HCT116 (cell line): ENCODE results near the gene AGBL1. TPM values are rescaled to one million over a fixed set of nuclear protein-coding genes. Genes with fewer than 3 reads are reported as not detected.

Experiments used
- ATAC-seq: fragments of 200-7000 bp; cut with Tn5 transposase; 2 replicates; pipeline ENCODE4 v1.9.1; 2020; ENCODE audit warnings: mild to moderate bottlenecking, moderate library complexity
- BruUV-seq: library from RNA; stranded (reverse); fragments of 400-500 nt; replicated peaks from 2 replicates; lab custom pipeline; 2021; lab: Mats Ljungman, UMichigan
- CTCF ChIA-PET: fragments of 300-600 bp; sonication (Branson Sonifier 250); formaldehyde crosslinking; loops from one replicate; lab custom pipeline; 2021; ENCODE audit warnings: antibody characterized with exemption; lab: Charles Lee
- POLR2A ChIA-PET: fragments of 300-600, 350-600 bp; sonication (Branson Sonifier 250); formaldehyde crosslinking; loops from one replicate; lab custom pipeline; 2021; ENCODE audit warnings: antibody characterized with exemption; lab: Charles Lee
- RAD21 ChIA-PET, 2 experiments: fragments of 300-600 bp; sonication (Branson Sonifier 250); formaldehyde crosslinking; loops; one replicate each; lab custom pipeline; 2023; ENCODE audit warnings: low total read pairs in 2 of 2; ENCODE audit not compliant: uncharacterized antibody in 2 of 2, unreplicated experiment in 2 of 2, low non-redundant PET in 1 of 2; lab: Charles Lee
- DNase-seq: peaks from one replicate; pipeline ENCODE4 v3.0.0-alpha.2; 2010; ENCODE audit warnings: low read depth, low spot score
- H2AFZ ChIP-seq: fragments of 200-600 bp; shearing (Covaris generic), sonication (generic); 2 replicates; pipeline ENCODE4 v1.6.1; 2017; ENCODE audit warnings: low read depth, mixed run types, mixed read lengths, antibody characterized with exemption, low read length; ENCODE audit not compliant: poor library complexity, severe bottlenecking
- H3K27ac ChIP-seq: 2 replicates; pipeline ENCODE4 v1.5.1; 2012; ENCODE audit warnings: low read depth, low read length
- H3K27me3 ChIP-seq: fragments of 200-600 bp; sonication (generic); 2 replicates; pipeline ENCODE4 v1.6.1; 2016; ENCODE audit warnings: mixed run types, low read length, mixed read lengths; ENCODE audit not compliant: insufficient read depth
- H3K36me3 ChIP-seq, 2 experiments: fragments of 200-500 bp in 1 of 2; fragments of 200-600 bp in 1 of 2; sonication (Bioruptor generic) in 1 of 2; sonication (generic) in 1 of 2; 2 replicates each; pipeline versions ENCODE4 v1.5.1 to v1.6.1; 2014 to 2016; ENCODE audit warnings: low read length in 2 of 2, inconsistent platforms in 1 of 2, mixed read lengths in 1 of 2, mixed run types in 1 of 2; ENCODE audit not compliant: insufficient read depth in 2 of 2, control insufficient read depth in 1 of 2
- H3K4me1 ChIP-seq, 2 experiments: fragments of 200-600 bp in 1 of 2; sonication (generic) in 1 of 2; 2 replicates each; pipeline versions ENCODE4 v1.5.1 to v1.6.1; 2012 to 2017; ENCODE audit warnings: low read length in 2 of 2, inconsistent platforms in 1 of 2, mild to moderate bottlenecking in 1 of 2, mixed read lengths in 1 of 2, mixed run types in 1 of 2, moderate library complexity in 1 of 2; ENCODE audit not compliant: insufficient read depth in 2 of 2, control insufficient read depth in 1 of 2
- H3K4me2 ChIP-seq: fragments of 200-600 bp; sonication (generic); 2 replicates; pipeline ENCODE4 v1.6.1; 2017; ENCODE audit warnings: mixed run types, low read length, mixed read lengths
- H3K4me3 ChIP-seq, 2 experiments: fragments of 200-600 bp in 1 of 2; sonication (generic) in 1 of 2; replicated peaks in 1 of 2; 2 replicates each; pipeline ENCODE4 v1.5.1; 2011 to 2016; ENCODE audit warnings: low read length in 2 of 2, control low read depth in 1 of 2, low read depth in 1 of 2, mild to moderate bottlenecking in 1 of 2, mixed read lengths in 1 of 2, mixed run types in 1 of 2
- H3K79me2 ChIP-seq: fragments of 200-600 bp; sonication (generic); 2 replicates; pipeline ENCODE4 v1.6.1; 2017; ENCODE audit warnings: mild to moderate bottlenecking, mixed run types, low read length, moderate library complexity, mixed read lengths; ENCODE audit not compliant: insufficient read depth
- H3K9ac ChIP-seq: fragments of 200-600 bp; sonication (generic); 2 replicates; pipeline ENCODE4 v1.6.1; 2016; ENCODE audit warnings: low read length, mixed read lengths
- H3K9me2 ChIP-seq: fragments of 200-600 bp; sonication (generic), shearing (Covaris generic); 2 replicates; pipeline ENCODE4 v1.6.1; 2017; ENCODE audit warnings: mixed run types, mild to moderate bottlenecking, moderate library complexity; ENCODE audit not compliant: insufficient read depth
- H3K9me3 ChIP-seq, 2 experiments: fragments of 200-500 bp in 1 of 2; fragments of 200-600 bp in 1 of 2; sonication (Bioruptor generic) in 1 of 2; sonication (generic) in 1 of 2; 2 replicates each; pipeline ENCODE4 v1.6.1; 2014 to 2017; ENCODE audit warnings: low read length in 2 of 2, mixed read lengths in 2 of 2, inconsistent platforms in 1 of 2, low read depth in 1 of 2, mild to moderate bottlenecking in 1 of 2, mixed run types in 1 of 2, moderate library complexity in 1 of 2; ENCODE audit not compliant: control insufficient read depth in 1 of 2, insufficient read depth in 1 of 2
- H4K20me1 ChIP-seq: fragments of 200-600 bp; sonication (generic), shearing (Covaris generic); 2 replicates; pipeline ENCODE4 v1.6.1; 2017; ENCODE audit warnings: mixed run types, mild to moderate bottlenecking, moderate library complexity; ENCODE audit not compliant: insufficient read depth
- CBX3 ChIP-seq: IDR thresholded peaks from 2 replicates; pipeline ENCODE4 v1.6.1; 2012; ENCODE audit warnings: low read depth
- EGR1 ChIP-seq: IDR thresholded peaks from 2 replicates; pipeline ENCODE4 v1.6.1; 2012; ENCODE audit warnings: low read depth
- ELF1 ChIP-seq: IDR thresholded peaks from 2 replicates; pipeline ENCODE4 v1.6.1; 2012; ENCODE audit warnings: low read depth, borderline replicate concordance
- EZH2phosphoT487 ChIP-seq: fragments of 200-600 bp; IDR thresholded peaks from 2 replicates; pipeline ENCODE4 v1.6.1; 2018; ENCODE audit warnings: antibody characterized with exemption, borderline replicate concordance
- FOSL1 ChIP-seq: IDR thresholded peaks from 2 replicates; pipeline ENCODE4 v1.6.1; 2012; ENCODE audit warnings: low read depth
- POLR2A ChIP-seq: IDR thresholded peaks from 2 replicates; pipeline ENCODE4 v1.7.0; 2011; ENCODE audit warnings: borderline replicate concordance; ENCODE audit not compliant: insufficient read depth, insufficient read length; ENCODE audit errors: extremely low read depth
- SIN3A ChIP-seq: IDR thresholded peaks from 2 replicates; pipeline ENCODE4 v1.6.1; 2012; ENCODE audit warnings: low read depth
- SRF ChIP-seq: IDR thresholded peaks from 2 replicates; pipeline ENCODE4 v1.6.1; 2012; ENCODE audit warnings: low read depth
- intact Hi-C: fragments of 100-400 bp; cut with micrococcal nuclease; formaldehyde crosslinking; loops from 2 replicates; pipeline ENCODE4 v1.10.0; 2022
- total RNA-seq: library from RNA; stranded (reverse); gene quantifications from one replicate; pipeline ENCODE4 v1.2.1, GENCODE V29; 2021; ENCODE audit not compliant: unreplicated experiment
- TF ChIP-seq, protein P1 (sequence below): IDR thresholded peaks from 2 replicates; pipeline ENCODE4 v1.6.1; 2012
- TF ChIP-seq, protein P2 (sequence below), 3 experiments: fragments of 200-600 bp in 1 of 3; sonication (generic) in 1 of 3; IDR thresholded peaks in 2 of 3; conservative IDR thresholded peaks in 1 of 3; 2 replicates each; pipeline ENCODE4 v1.5.1; 2012 to 2017; ENCODE audit warnings: low read depth in 2 of 3, low read length in 2 of 3, antibody characterized with exemption in 1 of 3, borderline replicate concordance in 1 of 3, control low read depth in 1 of 3, mild to moderate bottlenecking in 1 of 3, mixed read lengths in 1 of 3, mixed run types in 1 of 3, moderate library complexity in 1 of 3; ENCODE audit not compliant: insufficient read depth in 1 of 3

Gene AGBL1
- total RNA-seq, 1 experiment from 2014 or later = not detected

DNA sequence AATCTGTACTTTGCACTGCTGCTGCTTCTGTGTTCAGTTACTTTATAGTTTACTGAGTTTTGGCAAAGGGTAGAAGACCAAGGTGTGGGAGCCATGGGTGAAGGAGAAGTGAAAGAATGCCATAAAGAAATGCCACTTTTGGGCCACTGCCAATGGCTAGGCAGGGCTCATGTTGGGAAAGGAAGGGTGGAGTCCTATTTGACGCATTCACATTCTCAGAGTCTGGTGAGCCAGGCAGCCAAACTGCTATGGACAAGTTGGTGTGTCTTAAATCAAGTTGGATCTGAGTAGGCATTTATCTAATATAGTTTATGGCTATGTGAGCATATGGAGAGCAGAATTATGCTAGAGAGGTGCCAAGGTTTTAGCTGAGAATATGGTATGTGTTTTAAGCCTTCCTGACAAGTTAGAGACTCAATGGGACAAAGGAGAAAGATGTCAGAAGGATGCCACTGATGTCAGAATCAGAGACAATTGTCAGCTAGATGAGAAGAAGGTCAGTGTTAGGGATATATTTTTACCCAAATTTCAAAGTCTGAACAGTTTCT is 296.1 kb downstream of the AGBL1 start:
- ATAC-seq = no peak
- intact Hi-C loops = no loop called here
- H3K4me1 ChIP-seq = no peaks in the 10 kb centered on the region

More for the DNA sequence above, 296.1 kb downstream of the AGBL1 start:
- no peaks in the 10 kb centered on the region for H3K36me3 ChIP-seq
- H2AFZ ChIP-seq = no peak overlapping the region
- H3K9me2 ChIP-seq = no peaks in the 10 kb centered on the region
- H3K4me3 ChIP-seq = no peak overlapping the region
- TF ChIP-seq SIN3A (no peak), ELF1 (no peak), EGR1 (no peak), EZH2phosphoT487 (no peak), CBX3 (no peak), SRF (no peak), FOSL1 (no peak), POLR2A (no peak)
- TF ChIP-seq, protein P1, sequence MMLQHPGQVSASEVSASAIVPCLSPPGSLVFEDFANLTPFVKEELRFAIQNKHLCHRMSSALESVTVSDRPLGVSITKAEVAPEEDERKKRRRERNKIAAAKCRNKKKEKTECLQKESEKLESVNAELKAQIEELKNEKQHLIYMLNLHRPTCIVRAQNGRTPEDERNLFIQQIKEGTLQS = no peak
- TF ChIP-seq, protein P2, sequence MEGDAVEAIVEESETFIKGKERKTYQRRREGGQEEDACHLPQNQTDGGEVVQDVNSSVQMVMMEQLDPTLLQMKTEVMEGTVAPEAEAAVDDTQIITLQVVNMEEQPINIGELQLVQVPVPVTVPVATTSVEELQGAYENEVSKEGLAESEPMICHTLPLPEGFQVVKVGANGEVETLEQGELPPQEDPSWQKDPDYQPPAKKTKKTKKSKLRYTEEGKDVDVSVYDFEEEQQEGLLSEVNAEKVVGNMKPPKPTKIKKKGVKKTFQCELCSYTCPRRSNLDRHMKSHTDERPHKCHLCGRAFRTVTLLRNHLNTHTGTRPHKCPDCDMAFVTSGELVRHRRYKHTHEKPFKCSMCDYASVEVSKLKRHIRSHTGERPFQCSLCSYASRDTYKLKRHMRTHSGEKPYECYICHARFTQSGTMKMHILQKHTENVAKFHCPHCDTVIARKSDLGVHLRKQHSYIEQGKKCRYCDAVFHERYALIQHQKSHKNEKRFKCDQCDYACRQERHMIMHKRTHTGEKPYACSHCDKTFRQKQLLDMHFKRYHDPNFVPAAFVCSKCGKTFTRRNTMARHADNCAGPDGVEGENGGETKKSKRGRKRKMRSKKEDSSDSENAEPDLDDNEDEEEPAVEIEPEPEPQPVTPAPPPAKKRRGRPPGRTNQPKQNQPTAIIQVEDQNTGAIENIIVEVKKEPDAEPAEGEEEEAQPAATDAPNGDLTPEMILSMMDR (IDR thresholded peaks at IDR 0.05 in 2 of 3, conservative IDR thresholded peaks at IDR 0.05 in 1 of 3; ENCODE audit: borderline replicate concordance in 1 of 3, insufficient read depth in 1 of 3, low read depth in 2 of 3, low read length in 2 of 3) = no peak
- TF ChIP-seq, all 23 proteins: peak for 0
- no TSS peak for BruUV-seq
- no peak overlapping the region for H3K27ac ChIP-seq
- RAD21 ChIA-PET = no interaction called here
- H3K79me2 ChIP-seq = no peaks in the 10 kb centered on the region
- H4K20me1 ChIP-seq = no peaks in the 10 kb centered on the region
- DNase-seq = no peak
- CTCF ChIA-PET = no interaction called here
- no peaks in the 10 kb centered on the region for H3K27me3 ChIP-seq
- H3K4me2 ChIP-seq = no peak overlapping the region
- H3K9ac ChIP-seq = no peak overlapping the region
- POLR2A ChIA-PET = no interaction called here
- H3K9me3 ChIP-seq = peaks cover 4 to 25% of the 10 kb centered on the region in 2 experiments; a peak in 2 of 4 replicates
